HepG2 (cell line): ENCODE data around the gene RREB1. TPM values are rescaled to one million over a fixed set of nuclear protein-coding genes. Genes with fewer than 3 reads are reported as not detected.

ENCODE experiments used
- IRX3 ChIP-seq: sonication (generic); formaldehyde crosslinking; IDR thresholded peaks from 2 replicates; pipeline ENCODE4 v1.8.1; 2023; ENCODE audit warnings: mild to moderate bottlenecking, low read depth, missing genetic modification reagents, borderline replicate concordance
- MBNL3 ChIP-seq: fragments of 250-450 bp; sonication (Bioruptor Pico); conservative IDR thresholded peaks from 2 replicates; pipeline ENCODE4 v1.8.0; 2022; ENCODE audit warnings: mild to moderate bottlenecking, inconsistent platforms
- MIER3 ChIP-seq: IDR thresholded peaks from 2 replicates; pipeline ENCODE4 v1.6.1; 2016; ENCODE audit warnings: missing compliant biosample characterization, borderline replicate concordance
- NAIF1 ChIP-seq: sonication (generic); formaldehyde crosslinking; IDR thresholded peaks from 2 replicates; pipeline ENCODE4 v1.5.0; 2020; ENCODE audit warnings: mild to moderate bottlenecking, missing genetic modification reagents, borderline replicate concordance
- YEATS4 ChIP-seq: sonication (generic); formaldehyde crosslinking; IDR thresholded peaks from 2 replicates; pipeline ENCODE4 v1.4.0; 2020; ENCODE audit warnings: missing genetic modification reagents, borderline replicate concordance
- ZNF652 ChIP-seq: IDR thresholded peaks from 2 replicates; pipeline ENCODE4 v1.6.1; 2016; ENCODE audit warnings: low read depth, borderline replicate concordance
- polyA plus RNA-seq, 8 experiments: library from polyadenylated mRNA; depleted of rRNA in 3 of 8; stranded (reverse) in 7 of 8; unstranded in 1 of 8; fragments of >200 nt; fragmentation: Illumina TruSeq in 4 of 8; extraction: Trizol in 4 of 8; gene quantifications; 2 replicates each; pipeline versions ENCODE4 v1.2.1 to v1.2.3, GENCODE V29; 2011 to 2016; ENCODE audit warnings: low read depth in 4 of 8, missing spikeins in 1 of 8, mixed read lengths in 1 of 8; ENCODE audit not compliant: insufficient read depth in 1 of 8
- total RNA-seq, 5 experiments: library from RNA; depleted of rRNA; stranded (reverse); fragments of >200 nt; fragmentation: Illumina TruSeq; extraction: Trizol; gene quantifications; 2 replicates each; pipeline ENCODE4 v1.2.3, GENCODE V29; 2016; ENCODE audit warnings: low read depth in 1 of 5
- TF ChIP-seq, protein P1 (sequence below): sonication (generic); formaldehyde crosslinking; IDR thresholded peaks from 2 replicates; pipeline ENCODE4 v1.8.0; 2022; ENCODE audit warnings: mild to moderate bottlenecking, missing genetic modification reagents; ENCODE audit not compliant: insufficient replicate concordance
- TF ChIP-seq, protein P2 (sequence below), 2 experiments: fragments of 450-650 bp in 1 of 2; sonication (generic) in 1 of 2; formaldehyde crosslinking in 1 of 2; IDR thresholded peaks; 2 replicates each; pipeline versions ENCODE4 v1.6.1 to v1.8.0; 2016 to 2022; ENCODE audit warnings: antibody characterized with exemption in 1 of 2, mild to moderate bottlenecking in 1 of 2, missing genetic modification reagents in 1 of 2
- TF ChIP-seq, protein P3 (sequence below): sonication (generic); formaldehyde crosslinking; IDR thresholded peaks from 2 replicates; pipeline ENCODE4 v1.5.1; 2020; ENCODE audit warnings: missing genetic modification reagents, mild to moderate bottlenecking, borderline replicate concordance
- TF ChIP-seq, protein P4 (sequence below): sonication (generic); formaldehyde crosslinking; IDR thresholded peaks from 2 replicates; pipeline ENCODE4 v1.4.0; 2020; ENCODE audit warnings: missing genetic modification reagents
- TF ChIP-seq, protein P5 (sequence below): sonication (generic); formaldehyde crosslinking; IDR thresholded peaks from 2 replicates; pipeline ENCODE4 v1.4.0; 2020; ENCODE audit warnings: missing genetic modification reagents, borderline replicate concordance

Gene RREB1
- total and polyA plus RNA-seq, 2 of the 13 experiments (the other 11 are each of a cell fraction or from before 2014, with no cell fraction given) = 6.1 to 23.2 TPM

DNA sequence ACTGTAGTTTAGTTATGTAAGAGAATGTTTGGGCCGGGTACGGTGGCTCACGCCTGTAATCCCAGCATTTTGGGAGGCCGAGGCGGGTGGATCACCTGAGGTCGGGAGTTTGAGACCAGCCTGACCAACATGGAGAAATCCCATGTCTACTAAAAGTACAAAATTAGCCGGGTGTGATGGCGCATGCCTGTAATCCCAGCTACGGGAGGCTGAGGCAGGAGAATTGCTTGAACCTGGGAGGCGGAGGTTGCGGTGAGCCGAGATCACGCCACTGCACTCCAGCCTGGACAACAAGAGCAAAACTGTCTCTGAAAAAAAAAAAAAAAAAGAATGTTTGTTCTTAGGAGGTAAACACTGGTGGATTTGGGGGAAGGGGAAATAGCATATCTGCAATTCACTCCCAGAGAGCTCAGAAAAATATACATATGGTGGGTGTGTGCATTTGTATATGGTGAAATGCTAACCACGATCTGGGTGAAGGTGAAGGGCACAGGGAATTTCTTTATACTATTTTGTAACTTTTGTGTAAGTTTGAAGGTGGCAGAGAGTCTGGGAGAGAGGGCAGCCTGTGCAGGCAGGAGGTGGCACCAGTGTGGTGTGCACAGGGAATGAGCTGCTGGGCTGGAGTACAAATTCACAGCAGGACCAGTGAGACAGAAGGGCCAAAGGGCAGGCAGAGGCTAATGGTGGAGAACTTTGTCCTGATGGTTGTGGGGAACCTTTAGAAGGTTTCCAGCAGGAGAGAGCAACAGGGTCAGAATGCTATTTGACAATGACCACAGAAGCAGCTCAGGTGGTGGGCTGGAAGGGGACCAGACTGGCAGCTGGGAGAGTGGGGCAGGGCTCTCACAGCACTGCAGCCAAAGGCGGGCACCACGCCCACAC is 162.8 kb downstream of the RREB1 start (continued):
- TF ChIP-seq IRX3 (CRISPR knock-in tag) = no peak
- no peak for TF ChIP-seq ZNF652 (CRISPR knock-in tag)
- peak; percentile 80; the same call in 1 of the 2 replicates for TF ChIP-seq MIER3 (CRISPR knock-in tag)
- TF ChIP-seq, protein P1, sequence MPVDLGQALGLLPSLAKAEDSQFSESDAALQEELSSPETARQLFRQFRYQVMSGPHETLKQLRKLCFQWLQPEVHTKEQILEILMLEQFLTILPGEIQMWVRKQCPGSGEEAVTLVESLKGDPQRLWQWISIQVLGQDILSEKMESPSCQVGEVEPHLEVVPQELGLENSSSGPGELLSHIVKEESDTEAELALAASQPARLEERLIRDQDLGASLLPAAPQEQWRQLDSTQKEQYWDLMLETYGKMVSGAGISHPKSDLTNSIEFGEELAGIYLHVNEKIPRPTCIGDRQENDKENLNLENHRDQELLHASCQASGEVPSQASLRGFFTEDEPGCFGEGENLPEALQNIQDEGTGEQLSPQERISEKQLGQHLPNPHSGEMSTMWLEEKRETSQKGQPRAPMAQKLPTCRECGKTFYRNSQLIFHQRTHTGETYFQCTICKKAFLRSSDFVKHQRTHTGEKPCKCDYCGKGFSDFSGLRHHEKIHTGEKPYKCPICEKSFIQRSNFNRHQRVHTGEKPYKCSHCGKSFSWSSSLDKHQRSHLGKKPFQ (CRISPR knock-in tag) = peak; percentile 81
- TF ChIP-seq, protein P2, sequence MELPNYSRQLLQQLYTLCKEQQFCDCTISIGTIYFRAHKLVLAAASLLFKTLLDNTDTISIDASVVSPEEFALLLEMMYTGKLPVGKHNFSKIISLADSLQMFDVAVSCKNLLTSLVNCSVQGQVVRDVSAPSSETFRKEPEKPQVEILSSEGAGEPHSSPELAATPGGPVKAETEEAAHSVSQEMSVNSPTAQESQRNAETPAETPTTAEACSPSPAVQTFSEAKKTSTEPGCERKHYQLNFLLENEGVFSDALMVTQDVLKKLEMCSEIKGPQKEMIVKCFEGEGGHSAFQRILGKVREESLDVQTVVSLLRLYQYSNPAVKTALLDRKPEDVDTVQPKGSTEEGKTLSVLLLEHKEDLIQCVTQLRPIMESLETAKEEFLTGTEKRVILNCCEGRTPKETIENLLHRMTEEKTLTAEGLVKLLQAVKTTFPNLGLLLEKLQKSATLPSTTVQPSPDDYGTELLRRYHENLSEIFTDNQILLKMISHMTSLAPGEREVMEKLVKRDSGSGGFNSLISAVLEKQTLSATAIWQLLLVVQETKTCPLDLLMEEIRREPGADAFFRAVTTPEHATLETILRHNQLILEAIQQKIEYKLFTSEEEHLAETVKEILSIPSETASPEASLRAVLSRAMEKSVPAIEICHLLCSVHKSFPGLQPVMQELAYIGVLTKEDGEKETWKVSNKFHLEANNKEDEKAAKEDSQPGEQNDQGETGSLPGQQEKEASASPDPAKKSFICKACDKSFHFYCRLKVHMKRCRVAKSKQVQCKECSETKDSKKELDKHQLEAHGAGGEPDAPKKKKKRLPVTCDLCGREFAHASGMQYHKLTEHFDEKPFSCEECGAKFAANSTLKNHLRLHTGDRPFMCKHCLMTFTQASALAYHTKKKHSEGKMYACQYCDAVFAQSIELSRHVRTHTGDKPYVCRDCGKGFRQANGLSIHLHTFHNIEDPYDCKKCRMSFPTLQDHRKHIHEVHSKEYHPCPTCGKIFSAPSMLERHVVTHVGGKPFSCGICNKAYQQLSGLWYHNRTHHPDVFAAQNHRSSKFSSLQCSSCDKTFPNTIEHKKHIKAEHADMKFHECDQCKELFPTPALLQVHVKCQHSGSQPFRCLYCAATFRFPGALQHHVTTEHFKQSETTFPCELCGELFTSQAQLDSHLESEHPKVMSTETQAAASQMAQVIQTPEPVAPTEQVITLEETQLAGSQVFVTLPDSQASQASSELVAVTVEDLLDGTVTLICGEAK (IDR thresholded peaks at IDR 0.05) = no peak
- TF ChIP-seq, protein P2 (CRISPR knock-in tag; IDR thresholded peaks at IDR 0.05) = peak; percentile 61; the same call in 1 of the 2 replicates
- TF ChIP-seq, protein P3, sequence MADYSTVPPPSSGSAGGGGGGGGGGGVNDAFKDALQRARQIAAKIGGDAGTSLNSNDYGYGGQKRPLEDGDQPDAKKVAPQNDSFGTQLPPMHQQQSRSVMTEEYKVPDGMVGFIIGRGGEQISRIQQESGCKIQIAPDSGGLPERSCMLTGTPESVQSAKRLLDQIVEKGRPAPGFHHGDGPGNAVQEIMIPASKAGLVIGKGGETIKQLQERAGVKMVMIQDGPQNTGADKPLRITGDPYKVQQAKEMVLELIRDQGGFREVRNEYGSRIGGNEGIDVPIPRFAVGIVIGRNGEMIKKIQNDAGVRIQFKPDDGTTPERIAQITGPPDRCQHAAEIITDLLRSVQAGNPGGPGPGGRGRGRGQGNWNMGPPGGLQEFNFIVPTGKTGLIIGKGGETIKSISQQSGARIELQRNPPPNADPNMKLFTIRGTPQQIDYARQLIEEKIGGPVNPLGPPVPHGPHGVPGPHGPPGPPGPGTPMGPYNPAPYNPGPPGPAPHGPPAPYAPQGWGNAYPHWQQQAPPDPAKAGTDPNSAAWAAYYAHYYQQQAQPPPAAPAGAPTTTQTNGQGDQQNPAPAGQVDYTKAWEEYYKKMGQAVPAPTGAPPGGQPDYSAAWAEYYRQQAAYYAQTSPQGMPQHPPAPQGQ (CRISPR knock-in tag) = no peak
- TF ChIP-seq, protein P4, sequence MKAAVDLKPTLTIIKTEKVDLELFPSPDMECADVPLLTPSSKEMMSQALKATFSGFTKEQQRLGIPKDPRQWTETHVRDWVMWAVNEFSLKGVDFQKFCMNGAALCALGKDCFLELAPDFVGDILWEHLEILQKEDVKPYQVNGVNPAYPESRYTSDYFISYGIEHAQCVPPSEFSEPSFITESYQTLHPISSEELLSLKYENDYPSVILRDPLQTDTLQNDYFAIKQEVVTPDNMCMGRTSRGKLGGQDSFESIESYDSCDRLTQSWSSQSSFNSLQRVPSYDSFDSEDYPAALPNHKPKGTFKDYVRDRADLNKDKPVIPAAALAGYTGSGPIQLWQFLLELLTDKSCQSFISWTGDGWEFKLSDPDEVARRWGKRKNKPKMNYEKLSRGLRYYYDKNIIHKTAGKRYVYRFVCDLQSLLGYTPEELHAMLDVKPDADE (CRISPR knock-in tag) = no peak
- TF ChIP-seq YEATS4 (CRISPR knock-in tag) = peak; percentile 51; the same call in 1 of the 2 replicates
- TF ChIP-seq MBNL3 (CRISPR knock-in tag) = no peak
- TF ChIP-seq, protein P5, sequence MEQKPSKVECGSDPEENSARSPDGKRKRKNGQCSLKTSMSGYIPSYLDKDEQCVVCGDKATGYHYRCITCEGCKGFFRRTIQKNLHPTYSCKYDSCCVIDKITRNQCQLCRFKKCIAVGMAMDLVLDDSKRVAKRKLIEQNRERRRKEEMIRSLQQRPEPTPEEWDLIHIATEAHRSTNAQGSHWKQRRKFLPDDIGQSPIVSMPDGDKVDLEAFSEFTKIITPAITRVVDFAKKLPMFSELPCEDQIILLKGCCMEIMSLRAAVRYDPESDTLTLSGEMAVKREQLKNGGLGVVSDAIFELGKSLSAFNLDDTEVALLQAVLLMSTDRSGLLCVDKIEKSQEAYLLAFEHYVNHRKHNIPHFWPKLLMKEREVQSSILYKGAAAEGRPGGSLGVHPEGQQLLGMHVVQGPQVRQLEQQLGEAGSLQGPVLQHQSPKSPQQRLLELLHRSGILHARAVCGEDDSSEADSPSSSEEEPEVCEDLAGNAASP (CRISPR knock-in tag) = no peak
- TF ChIP-seq NAIF1 (CRISPR knock-in tag) = no peak
